Ishikawa (cell line): ENCODE data around the gene PPP1R2C.

Experiments
- CEBPB ChIP-seq: IDR thresholded peaks from 2 replicates; pipeline ENCODE4 v1.6.1; 2012
- CREB1 ChIP-seq: IDR thresholded peaks from 2 replicates; pipeline ENCODE4 v1.6.1; 2012; ENCODE audit warnings: low read depth
- EGR1 ChIP-seq: IDR thresholded peaks from 2 replicates; pipeline ENCODE4 v1.6.1; 2012
- EP300 ChIP-seq: IDR thresholded peaks from 2 replicates; pipeline ENCODE4 v1.6.1; 2012; ENCODE audit warnings: borderline replicate concordance
- FOXM1 ChIP-seq: IDR thresholded peaks from 2 replicates; pipeline ENCODE4 v1.6.1; 2012; ENCODE audit warnings: low read depth, borderline replicate concordance
- MAX ChIP-seq: IDR thresholded peaks from 2 replicates; pipeline ENCODE4 v1.6.1; 2012
- NFIC ChIP-seq: IDR thresholded peaks from 2 replicates; pipeline ENCODE4 v1.6.1; 2012
- RAD21 ChIP-seq: IDR thresholded peaks from 2 replicates; pipeline ENCODE4 v1.6.1; 2012; ENCODE audit warnings: low read depth
- REST ChIP-seq: IDR thresholded peaks from 2 replicates; pipeline ENCODE4 v1.6.1; 2012; ENCODE audit warnings: low read depth, mild to moderate bottlenecking
- TAF1 ChIP-seq: IDR thresholded peaks from 2 replicates; pipeline ENCODE4 v1.6.1; 2012; ENCODE audit warnings: low read depth, mild to moderate bottlenecking
- TCF12 ChIP-seq: IDR thresholded peaks from 2 replicates; pipeline ENCODE4 v1.6.1; 2012; ENCODE audit warnings: low read depth
- TEAD4 ChIP-seq: IDR thresholded peaks from 2 replicates; pipeline ENCODE4 v1.6.1; 2012
- USF1 ChIP-seq: IDR thresholded peaks from 2 replicates; pipeline ENCODE4 v1.6.1; 2012
- YY1 ChIP-seq: IDR thresholded peaks from 2 replicates; pipeline ENCODE4 v1.6.1; 2012; ENCODE audit warnings: low read depth
- ZBTB7A ChIP-seq: IDR thresholded peaks from 2 replicates; pipeline ENCODE4 v1.6.1; 2012; ENCODE audit warnings: low read depth

Gene PPP1R2C

GRCh38 chrX:42755815-42756214 is 22.1 kb downstream of the PPP1R2C start:
- no peak for TF ChIP-seq TEAD4
- no peak for TF ChIP-seq RAD21
- no peak for TF ChIP-seq YY1
- TF ChIP-seq EP300, result no peak
- no peak for TF ChIP-seq FOXM1
- TF ChIP-seq USF1, result no peak
- TF ChIP-seq CEBPB, result no peak
- no peak for TF ChIP-seq CREB1
- no peak for TF ChIP-seq ZBTB7A
- no peak for TF ChIP-seq TAF1
- TF ChIP-seq TCF12, result no peak
- TF ChIP-seq MAX, result no peak
- no peak for TF ChIP-seq NFIC
- no peak for TF ChIP-seq REST
- no peak for TF ChIP-seq EGR1

- no peak for TF ChIP-seq RAD21
- TF ChIP-seq REST, result no peak
- no peak for TF ChIP-seq TCF12
- TF ChIP-seq MAX, result no peak
- TF ChIP-seq TAF1, result no peak
- TF ChIP-seq EGR1, result no peak
- TF ChIP-seq CEBPB, result no peak
- TF ChIP-seq TEAD4, result no peak
- no peak for TF ChIP-seq YY1
- no peak for TF ChIP-seq USF1
- TF ChIP-seq EP300, result no peak
- TF ChIP-seq NFIC, result no peak
- TF ChIP-seq CREB1, result no peak
- no peak for TF ChIP-seq ZBTB7A
- no peak for TF ChIP-seq FOXM1
Measured at GRCh38 chrX:42754603-42755002, 23.4 kb downstream of the PPP1R2C start.

DNA sequence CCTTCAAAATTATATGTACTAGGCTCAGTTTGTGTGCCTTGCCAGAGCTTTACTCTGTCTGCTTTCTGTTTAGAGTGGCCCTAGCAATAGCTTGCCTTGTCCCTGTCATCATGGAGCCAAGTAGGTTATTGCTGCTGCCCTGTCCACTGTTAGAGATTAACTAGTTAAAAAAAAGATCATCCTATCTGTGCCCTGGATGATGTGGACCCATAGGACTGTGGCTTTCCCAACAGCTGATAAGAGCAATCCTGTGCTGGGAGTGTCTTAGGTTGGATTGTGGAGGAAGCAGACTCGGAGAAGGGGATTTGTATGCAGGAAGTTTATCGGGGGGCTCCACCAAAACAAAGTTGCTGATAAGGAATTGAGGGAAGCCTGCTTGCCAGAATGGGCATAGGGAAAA is 23.8 kb downstream of the PPP1R2C start:
- no peak for TF ChIP-seq MAX
- TF ChIP-seq NFIC, result no peak
- TF ChIP-seq EGR1, result no peak
- TF ChIP-seq TAF1, result no peak
- no peak for TF ChIP-seq TEAD4
- TF ChIP-seq FOXM1, result no peak
- no peak for TF ChIP-seq RAD21
- no peak for TF ChIP-seq REST
- no peak for TF ChIP-seq CEBPB
- TF ChIP-seq ZBTB7A, result no peak
- no peak for TF ChIP-seq CREB1

- TF ChIP-seq TAF1 (no peak), USF1 (no peak), EGR1 (no peak), TEAD4 (no peak), CREB1 (no peak), REST (no peak), EP300 (no peak), RAD21 (no peak), ZBTB7A (no peak), CEBPB (no peak), TCF12 (no peak), YY1 (no peak), NFIC (no peak), FOXM1 (no peak), MAX (no peak)
Measured at GRCh38 chrX:42752730-42753129, 25.2 kb downstream of the PPP1R2C start.
